ENCODE measurements around the gene RFX1.

- TF ChIP-seq POLR2A (IDR thresholded peaks at IDR 0.05; ENCODE audit: extremely low read depth, insufficient read length) (no peak), CTCF (IDR thresholded peaks at IDR 0.05; ENCODE audit: low read depth, low read length) (no peak), MAX (IDR thresholded peaks at IDR 0.05; ENCODE audit: low read depth, low read length) (no peak), MYC (IDR thresholded peaks at IDR 0.05; ENCODE audit: low read depth, low read length) (no peak)
Observed at GRCh38 chr19:14027856-14028450, 21.8 kb upstream of the RFX1 start, which contains the start of gene RLN3.

All from NB4 (cell line).